Measurements from ENCODE around the gene CLTC. TPM values are rescaled to one million over a fixed set of nuclear protein-coding genes. Genes with fewer than 3 reads are reported as not detected.

The CLTC gene
- total RNA-seq, 4 donors from 2014 or later: 140 to 203 (median 172) TPM

GRCh38 chr17:59601130-59601529 is 18.6 kb upstream of the CLTC start:
- no peak overlapping the region for H3K4me3 ChIP-seq
- H3K27ac ChIP-seq: no peak overlapping the region
- no peaks in the 10 kb centered on the region for H3K9me3 ChIP-seq
- intact Hi-C loops (cut with DNase I; ENCODE audit: low total_unique reads): no loop called here
- TF ChIP-seq CTCF (IDR thresholded peaks at IDR 0.05 in 4 of 5, conservative IDR thresholded peaks at IDR 0.05 in 1 of 5): no peak
- no peak for TF ChIP-seq POLR2A (IDR thresholded peaks at IDR 0.05)
- H3K4me1 ChIP-seq: no peaks in the 10 kb centered on the region
- H3K36me3 ChIP-seq: peaks cover 0 to 12% of the 10 kb centered on the region in 2 donors
- no peaks in the 10 kb centered on the region for H3K27me3 ChIP-seq
- no peak for ATAC-seq
- in situ Hi-C loops (cut with MboI; ENCODE audit: low sequenced_read_pairs in 4 of 4): no loop called here
- no peak for DNase-seq

- Histone ChIP-seq H3K4me3 (no peak overlapping the region), H3K27ac (no peak overlapping the region), H3K4me1 (no peaks in the 10 kb centered on the region), H3K27me3 (no peaks in the 10 kb centered on the region), H3K36me3 (peaks cover 0 to 41% of the 10 kb centered on the region in 2 donors), H3K9me3 (no peaks in the 10 kb centered on the region)
- in situ Hi-C loops (cut with MboI; ENCODE audit: low sequenced_read_pairs in 4 of 4): no loop called here
- ATAC-seq: no peak
- TF ChIP-seq POLR2A (IDR thresholded peaks at IDR 0.05) (no peak), CTCF (IDR thresholded peaks at IDR 0.05 in 4 of 5, conservative IDR thresholded peaks at IDR 0.05 in 1 of 5) (no peak)
- DNase-seq: no peak
- intact Hi-C loops (cut with DNase I; ENCODE audit: low total_unique reads): no loop called here
These were observed 12.6 kb upstream of the CLTC start for GRCh38 chr17:59607061-59607460.

- DNase-seq (no peak), ATAC-seq (no peak)
- Histone ChIP-seq H3K4me1 (no peaks in the 10 kb centered on the region), H3K36me3 (peaks cover 0 to 41% of the 10 kb centered on the region in 2 donors), H3K27ac (no peak overlapping the region), H3K4me3 (no peak overlapping the region), H3K27me3 (no peaks in the 10 kb centered on the region), H3K9me3 (no peaks in the 10 kb centered on the region)
- TF ChIP-seq POLR2A (IDR thresholded peaks at IDR 0.05) (no peak), CTCF (IDR thresholded peaks at IDR 0.05 in 4 of 5, conservative IDR thresholded peaks at IDR 0.05 in 1 of 5) (no peak)
- in situ Hi-C loops (cut with MboI; ENCODE audit: low sequenced_read_pairs in 4 of 4): no loop called here
- intact Hi-C loops (cut with DNase I; ENCODE audit: low total_unique reads): no loop called here
These were observed 11.8 kb upstream of the CLTC start for GRCh38 chr17:59607817-59608403.

- in situ Hi-C loops (cut with MboI; ENCODE audit: low sequenced_read_pairs in 4 of 4): no loop called here
These were observed 8.2 kb upstream of the CLTC start for GRCh38 chr17:59611503-59611902.

More at GRCh38 chr17:59611503-59611902, 8.2 kb upstream of the CLTC start:
- TF ChIP-seq POLR2A (IDR thresholded peaks at IDR 0.05) (no peak), CTCF (IDR thresholded peaks at IDR 0.05 in 4 of 5, conservative IDR thresholded peaks at IDR 0.05 in 1 of 5) (no peak)
- Histone ChIP-seq H3K36me3 (peaks cover 0 to 27% of the 10 kb centered on the region in 2 donors), H3K4me1 (no peaks in the 10 kb centered on the region), H3K27me3 (no peaks in the 10 kb centered on the region), H3K4me3 (no peak overlapping the region), H3K27ac (no peak overlapping the region), H3K9me3 (no peaks in the 10 kb centered on the region)
- DNase-seq: no peak
- no peak for ATAC-seq
- intact Hi-C loops (cut with DNase I; ENCODE audit: low total_unique reads): loop anchor here (10.0 kb wide), 1 partner anchor 47 kb away; the partner anchor contains the start of gene DHX40

Data from gastrocnemius medialis (tissue), 4 donors.